ENCODE data around the gene TUBB2A. TPM values are rescaled to one million over a fixed set of nuclear protein-coding genes. Genes with fewer than 3 reads are reported as not detected.

The TUBB2A gene
- total and polyA plus RNA-seq, 2 of the 13 experiments (the other 11 are each of a cell fraction or from before 2014, with no cell fraction given) = 35.3 to 106 TPM

GRCh38 chr6:3137057-3137777 is 20.1 kb downstream of the TUBB2A start (continued):
- TF ChIP-seq IKZF4 (CRISPR knock-in tag; IDR thresholded peaks at IDR 0.05; ENCODE audit: borderline replicate concordance, low read depth, not compliant biosample characterization) (no peak), ZNF383 (CRISPR knock-in tag; IDR thresholded peaks at IDR 0.05; ENCODE audit: borderline replicate concordance) (no peak), ELF4 (CRISPR knock-in tag; IDR thresholded peaks at IDR 0.05; ENCODE audit: borderline replicate concordance) (no peak), ZNF124 (CRISPR knock-in tag; IDR thresholded peaks at IDR 0.05) (no peak), ZNF850 (CRISPR knock-in tag; conservative IDR thresholded peaks at IDR 0.05) (no peak), ZNF629 (CRISPR knock-in tag; conservative IDR thresholded peaks at IDR 0.05) (no peak), ATRX (CRISPR knock-in tag; IDR thresholded peaks at IDR 0.05; ENCODE audit: borderline replicate concordance) (no peak), DNMT3B (CRISPR knock-in tag; conservative IDR thresholded peaks at IDR 0.05) (no peak), ZNF362 (CRISPR knock-in tag; IDR thresholded peaks at IDR 0.05; ENCODE audit: borderline replicate concordance) (no peak), ZNF407 (CRISPR knock-in tag; IDR thresholded peaks at IDR 0.05; ENCODE audit: not compliant biosample characterization) (no peak), TEAD3 (CRISPR knock-in tag; optimal IDR thresholded peaks at IDR 0.05; ENCODE audit: borderline replicate concordance) (peak; percentile 66), MIER3 (CRISPR knock-in tag; IDR thresholded peaks at IDR 0.05; ENCODE audit: borderline replicate concordance) (no peak), DNMT1 (CRISPR knock-in tag; IDR thresholded peaks at IDR 0.05) (no peak), HNF1B (CRISPR knock-in tag; IDR thresholded peaks at IDR 0.05) (peak; percentile 64; the same call in 1 of the 2 replicates), ZSCAN12 (CRISPR knock-in tag; IDR thresholded peaks at IDR 0.05) (no peak), SAP130 (CRISPR knock-in tag; IDR thresholded peaks at IDR 0.05; ENCODE audit: low read depth) (0 out of 2 replicates have a peak, but pooled peaks have one; percentile 2), HNRNPK (IDR thresholded peaks at IDR 0.05; ENCODE audit: low read depth, low read length, poor library complexity, severe bottlenecking) (no peak), CEBPB (IDR thresholded peaks at IDR 0.05; ENCODE audit: borderline replicate concordance, low read depth, low read length) (no peak), KDM5A (IDR thresholded peaks at IDR 0.05; ENCODE audit: borderline replicate concordance, low read length) (no peak)

All from HepG2 (cell line).